Progenitor cell of endocrine pancreas (in vitro differentiated cells): ENCODE measurements around the gene CPSF4. TPM values are rescaled to one million over a fixed set of nuclear protein-coding genes. Genes with fewer than 3 reads are reported as not detected.

Experiments used
- DNase-seq: peaks from one replicate; pipeline ENCODE4 v3.0.0; 2021; ENCODE audit warnings: low spot score; ENCODE audit not compliant: unreplicated experiment
- H3K27ac Mint-ChIP-seq: 2 replicates; pipeline ENCODE4 v1.8.0; 2021; ENCODE audit warnings: mild to moderate bottlenecking, moderate library complexity, mixed read lengths
- H3K27me3 Mint-ChIP-seq: 2 replicates; pipeline ENCODE4 v1.8.0; 2021; ENCODE audit warnings: mixed read lengths
- H3K36me3 Mint-ChIP-seq: 2 replicates; pipeline ENCODE4 v1.8.0; 2022; ENCODE audit warnings: mixed read lengths; ENCODE audit not compliant: insufficient read depth
- H3K4me1 Mint-ChIP-seq: 2 replicates; pipeline ENCODE4 v1.8.0; 2021; ENCODE audit warnings: low read depth, mixed read lengths
- H3K4me3 Mint-ChIP-seq: 2 replicates; pipeline ENCODE4 v1.8.0; 2021; ENCODE audit warnings: low read depth, mild to moderate bottlenecking, moderate library complexity, mixed read lengths
- H3K9me3 Mint-ChIP-seq: 2 replicates; pipeline ENCODE4 v1.8.0; 2021; ENCODE audit warnings: low read depth, mixed read lengths
- CTCF ChIP-seq: fragments of 200-600 bp; sonication (generic); IDR thresholded peaks from one replicate; pipeline ENCODE4 v1.5.0; 2021; ENCODE audit warnings: antibody characterized with exemption, mild to moderate bottlenecking; ENCODE audit not compliant: unreplicated experiment
- total RNA-seq: library from RNA; stranded (reverse); gene quantifications from 2 replicates; pipeline ENCODE4 v1.2.1, GENCODE V29; 2021

CPSF4 gene
- total RNA-seq, 1 donor from 2014 or later, result 77.4 TPM

GRCh38 chr7:99404235-99404976 is 34.3 kb upstream of the CPSF4 start:
- Mint-ChIP-seq H3K27ac (peak overlapping the region; percentile 48), H3K4me1 (peaks cover 19% of the 10 kb centered on the region), H3K9me3 (no peaks in the 10 kb centered on the region), H3K36me3 (peaks cover 21% of the 10 kb centered on the region), H3K4me3 (no peak overlapping the region), H3K27me3 (no peaks in the 10 kb centered on the region)
- no peak for DNase-seq
- TF ChIP-seq CTCF, result no peak

GRCh38 chr7:99404977-99405320 is 33.8 kb upstream of the CPSF4 start:
- Mint-ChIP-seq H3K27me3 (no peaks in the 10 kb centered on the region), H3K36me3 (peaks cover 21% of the 10 kb centered on the region), H3K4me1 (peaks cover 22% of the 10 kb centered on the region), H3K27ac (no peak overlapping the region), H3K9me3 (no peaks in the 10 kb centered on the region), H3K4me3 (no peak overlapping the region)
- DNase-seq, result no peak
- no peak for TF ChIP-seq CTCF

- Mint-ChIP-seq H3K27ac (peak overlapping the region; percentile 52), H3K36me3 (peaks cover 19% of the 10 kb centered on the region), H3K4me3 (peak overlapping the region; percentile 93), H3K9me3 (no peaks in the 10 kb centered on the region), H3K4me1 (peaks cover 27% of the 10 kb centered on the region), H3K27me3 (no peaks in the 10 kb centered on the region)
- TF ChIP-seq CTCF, result no peak
- DNase-seq, result no peak
Observed at GRCh38 chr7:99406557-99406956, 32.2 kb upstream of the CPSF4 start.

GRCh38 chr7:99407872-99408378 is 30.8 kb upstream of the CPSF4 start:
- H3K36me3 Mint-ChIP-seq, result peaks cover 19% of the 10 kb centered on the region
- no peaks in the 10 kb centered on the region for H3K27me3 Mint-ChIP-seq
- no peaks in the 10 kb centered on the region for H3K9me3 Mint-ChIP-seq
- peak overlapping the region; percentile 100 for H3K27ac Mint-ChIP-seq
- peaks cover 27% of the 10 kb centered on the region for H3K4me1 Mint-ChIP-seq
- TF ChIP-seq CTCF, result no peak
- peak overlapping the region; percentile 93 for H3K4me3 Mint-ChIP-seq
- DNase-seq, result no peak

- peak within 1 kb of the TSS; percentile 93 for H3K4me3 Mint-ChIP-seq
- H3K9me3 Mint-ChIP-seq, result no peaks in the 10 kb centered on the region
- peak within 1 kb of the TSS; percentile 100 for H3K27ac Mint-ChIP-seq
- peak; percentile 17 for TF ChIP-seq CTCF
- H3K27me3 Mint-ChIP-seq, result no peaks in the 10 kb centered on the region
- H3K4me1 Mint-ChIP-seq, result peaks cover 27% of the 10 kb centered on the region
- DNase-seq, result peak; percentile 82
- H3K36me3 Mint-ChIP-seq, result peaks cover 20% of the 10 kb centered on the region
Observed at GRCh38 chr7:99408379-99409191, 30.2 kb upstream of the CPSF4 start, which contains the start of the genes BUD31 and PDAP1. BUD31 (plus strand) TSS chr7:99408969; CDS start chr7:99411093, 2,124 bp downstream. PDAP1 (minus strand) TSS chr7:99408597; CDS start chr7:99408548, 49 bp downstream.
